Measurements from ENCODE around the gene SYNPO2. TPM values are rescaled to one million over a fixed set of nuclear protein-coding genes. Genes with fewer than 3 reads are reported as not detected.
"Not testable (repeated sequence)": the region's sequence is repeated elsewhere in the genome, so short reads cannot be mapped to it uniquely, and the experiment has no call there.

SYNPO2 gene
- polyA plus RNA-seq, 1 donor: 162 TPM

DNA sequence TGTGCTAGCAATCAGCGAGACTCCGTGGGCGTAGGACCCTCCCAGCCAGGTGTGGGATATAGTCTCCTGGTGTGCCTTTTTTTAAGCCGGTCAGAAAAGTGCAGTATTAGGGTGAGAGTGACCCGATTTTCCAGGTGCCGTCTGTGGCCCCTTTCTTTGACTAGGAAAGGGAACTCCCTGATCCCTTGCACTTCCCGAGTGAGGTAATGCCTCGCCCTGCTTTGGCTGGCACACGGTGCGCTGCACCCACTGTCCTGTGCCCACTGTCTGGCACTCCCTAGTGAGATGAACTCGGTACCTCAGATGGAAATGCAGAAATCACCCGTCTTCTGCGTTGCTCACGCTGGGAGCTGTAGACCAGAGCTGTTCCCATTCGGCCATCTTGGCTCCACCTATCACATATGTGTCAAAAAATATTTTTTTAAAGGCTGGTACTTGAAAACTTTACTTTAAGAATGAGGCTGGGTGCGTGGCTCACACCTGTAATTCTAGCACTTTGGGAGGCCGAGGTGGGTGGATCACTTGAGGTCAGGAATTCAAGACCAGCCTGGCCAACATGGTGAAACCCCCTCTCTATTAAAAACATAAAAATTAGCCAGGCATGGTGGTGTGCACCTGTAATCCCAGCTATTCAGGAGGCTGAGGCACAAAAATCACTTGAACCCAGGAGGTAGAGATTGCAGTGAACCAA is 179.2 kb downstream of the SYNPO2 start:
- not testable (repeated sequence) for DNase-seq (ENCODE audit: low read depth)

GRCh38 chr4:119068529-119068962 is 179.9 kb downstream of the SYNPO2 start:
- no peak for DNase-seq (ENCODE audit: low read depth)

DNA sequence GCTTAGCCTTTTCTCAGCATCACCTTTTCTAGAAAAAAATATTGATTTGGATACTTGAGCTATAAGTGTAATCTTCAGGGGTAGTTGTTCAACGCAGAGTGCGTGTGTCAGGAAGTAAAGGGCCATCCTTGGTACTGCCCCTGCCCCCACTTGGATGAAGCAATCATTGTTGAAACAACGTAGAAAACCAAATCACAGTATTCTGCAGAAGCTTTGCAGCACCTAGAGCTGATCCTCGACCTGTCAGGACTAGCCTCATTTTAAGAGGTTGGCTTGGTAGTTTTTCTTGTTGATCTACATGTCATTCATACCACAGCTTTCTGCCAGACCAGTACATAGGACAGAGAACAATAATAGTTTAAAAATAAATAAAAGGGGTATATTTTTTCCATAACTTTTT is 181.6 kb downstream of the SYNPO2 start:
- DNase-seq (ENCODE audit: low read depth): no peak

GRCh38 chr4:119080721-119081541 is 192.3 kb downstream of the SYNPO2 start:
- no peak for DNase-seq (ENCODE audit: low read depth)

- no peak for DNase-seq (ENCODE audit: low read depth)
These were observed 192.8 kb downstream of the SYNPO2 start for GRCh38 chr4:119081542-119081859.

- DNase-seq (ENCODE audit: low read depth): no peak
These were observed 193.3 kb downstream of the SYNPO2 start for GRCh38 chr4:119081943-119082342.

DNA sequence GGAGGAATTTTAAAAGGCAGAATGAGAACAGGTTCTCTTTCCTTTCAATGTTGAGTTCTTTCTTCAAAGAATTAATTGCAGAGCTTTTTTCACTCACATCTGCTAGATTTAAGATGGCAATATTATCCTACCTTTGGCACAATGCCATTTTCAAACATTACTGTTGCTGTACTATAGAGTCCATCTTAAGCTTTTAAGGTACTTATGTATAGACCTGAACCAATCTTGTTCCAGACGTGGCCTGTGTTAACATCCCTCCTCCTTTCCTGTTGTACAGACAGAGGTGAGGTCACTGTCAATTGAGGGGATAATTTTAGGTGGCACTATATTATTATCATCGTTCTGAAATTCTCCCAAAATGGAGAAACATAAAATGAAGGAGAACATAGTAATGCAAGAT is 194.0 kb downstream of the SYNPO2 start:
- DNase-seq (ENCODE audit: low read depth): no peak

DNA sequence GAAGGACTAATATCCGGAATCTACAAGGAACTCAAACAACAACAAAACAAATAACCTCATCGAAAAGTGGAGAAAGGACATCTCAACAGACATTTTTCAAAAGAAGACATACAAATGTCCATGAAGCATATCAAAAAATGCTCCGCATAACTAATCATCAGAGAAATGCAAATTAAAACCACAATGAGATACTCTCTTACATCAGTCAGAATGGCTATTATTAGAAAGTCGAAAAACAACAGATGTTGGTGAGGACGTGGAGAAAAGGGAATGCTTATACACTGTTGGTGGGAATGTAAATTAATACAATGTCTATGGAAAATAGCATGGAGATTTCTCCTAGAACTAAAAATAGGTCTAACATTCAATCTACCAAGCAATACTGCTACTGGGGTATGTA is 195.9 kb downstream of the SYNPO2 start:
- DNase-seq (ENCODE audit: low read depth): no peak

DNA sequence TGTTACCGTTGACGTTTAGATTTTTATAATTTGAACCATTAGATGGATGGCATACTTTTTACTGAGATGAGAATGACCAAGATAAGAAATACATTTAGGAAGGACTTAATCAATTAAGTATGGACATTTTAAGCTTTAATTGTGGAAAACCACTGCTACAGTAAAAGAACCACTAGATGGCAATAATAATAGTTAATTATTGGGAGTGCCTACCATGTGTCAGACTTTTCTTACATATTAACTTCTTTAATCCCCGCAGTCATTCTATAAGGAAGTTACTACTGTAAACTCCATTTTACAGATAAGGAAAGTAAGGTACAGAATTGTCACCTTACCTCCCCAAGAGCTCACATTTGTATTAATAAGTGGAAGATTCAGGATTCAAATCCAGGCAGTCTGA is 198.5 kb downstream of the SYNPO2 start:
- DNase-seq (ENCODE audit: low read depth): no peak

- no peak for DNase-seq (ENCODE audit: low read depth)
These were observed 199.0 kb downstream of the SYNPO2 start for GRCh38 chr4:119087656-119088055.

- no peak for DNase-seq (ENCODE audit: low read depth)
These were observed 204.6 kb downstream of the SYNPO2 start for GRCh38 chr4:119093042-119093827.

DNA sequence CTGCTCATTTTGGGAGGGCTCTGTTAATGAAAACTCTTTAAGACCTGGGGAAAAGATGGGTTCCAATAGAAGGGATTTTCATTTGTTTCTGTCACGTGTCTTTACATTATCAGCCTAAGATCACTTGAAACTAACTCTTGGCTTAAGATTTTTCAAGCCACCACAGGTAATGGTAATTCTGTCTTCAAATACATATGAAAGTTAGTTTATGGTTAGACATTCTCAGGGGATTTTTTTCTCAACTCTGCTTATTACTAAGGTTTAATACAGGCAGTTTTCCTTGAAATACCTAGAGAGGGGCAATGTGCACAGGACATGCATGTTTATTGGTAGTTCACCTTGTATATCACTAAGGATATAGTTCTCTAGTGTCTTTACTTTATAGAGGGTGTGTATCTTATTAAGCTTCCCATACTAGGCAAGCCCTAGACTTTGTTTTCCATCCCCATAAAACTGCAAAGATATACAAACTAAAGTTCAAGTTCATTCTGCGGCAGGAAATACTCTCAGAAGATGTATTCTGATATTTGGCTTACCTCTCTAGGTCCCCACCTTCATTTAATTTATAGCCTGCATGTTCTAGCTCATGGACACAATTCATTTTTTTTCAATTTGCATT is 208.7 kb downstream of the SYNPO2 start:
- DNase-seq (ENCODE audit: low read depth): no peak

DNA sequence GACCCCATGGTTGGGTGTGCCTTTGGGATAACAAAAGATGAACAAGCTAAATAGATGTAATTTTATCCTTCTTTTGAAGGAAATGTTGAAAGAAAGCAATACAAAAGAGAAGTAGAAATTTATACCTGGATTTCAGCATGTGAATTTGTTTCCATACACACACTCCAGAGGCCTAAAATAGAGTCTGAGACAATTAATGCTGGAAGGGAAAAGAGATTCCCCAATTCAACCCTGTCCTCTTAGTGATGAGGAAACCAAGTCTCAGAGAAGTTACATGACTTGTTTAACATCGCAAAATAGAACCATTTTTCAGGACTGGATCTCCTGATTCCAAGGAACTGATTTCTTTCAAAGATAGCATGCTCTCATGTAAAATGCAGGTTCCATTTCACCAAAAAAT is 209.7 kb downstream of the SYNPO2 start:
- no peak for DNase-seq (ENCODE audit: low read depth)

DNA sequence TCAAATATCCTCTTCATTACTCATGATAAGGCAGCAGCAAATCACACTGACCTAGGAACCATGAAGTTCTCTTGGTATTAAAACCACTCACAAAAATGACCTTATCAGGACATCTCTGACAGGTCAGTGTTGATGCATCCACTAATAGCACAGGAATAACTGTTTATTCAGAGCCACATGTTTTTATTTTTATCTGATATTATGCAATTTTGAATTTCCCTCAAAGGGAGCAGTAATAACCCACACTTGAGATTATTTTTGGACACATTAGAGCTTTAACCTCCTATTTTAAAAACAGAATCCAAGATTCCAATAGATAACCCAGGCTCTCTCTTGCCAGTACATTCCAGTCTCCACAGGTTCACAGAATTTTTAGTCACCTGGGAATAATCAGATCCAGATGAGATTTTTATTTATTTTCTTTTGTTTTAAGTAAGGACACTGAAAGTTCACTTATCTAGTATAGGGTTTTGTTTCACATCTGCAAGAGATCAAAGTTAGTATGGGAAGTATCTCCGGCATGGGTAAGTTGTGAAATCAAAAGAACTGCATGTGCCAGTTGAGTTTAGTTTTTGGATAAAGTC is 210.7 kb downstream of the SYNPO2 start:
- no peak for DNase-seq (ENCODE audit: low read depth)

- no peak for DNase-seq (ENCODE audit: low read depth)
These were observed 212.0 kb downstream of the SYNPO2 start for GRCh38 chr4:119100655-119101054.

- DNase-seq (ENCODE audit: low read depth): no peak
These were observed 214.6 kb downstream of the SYNPO2 start for GRCh38 chr4:119103263-119103662.

DNA sequence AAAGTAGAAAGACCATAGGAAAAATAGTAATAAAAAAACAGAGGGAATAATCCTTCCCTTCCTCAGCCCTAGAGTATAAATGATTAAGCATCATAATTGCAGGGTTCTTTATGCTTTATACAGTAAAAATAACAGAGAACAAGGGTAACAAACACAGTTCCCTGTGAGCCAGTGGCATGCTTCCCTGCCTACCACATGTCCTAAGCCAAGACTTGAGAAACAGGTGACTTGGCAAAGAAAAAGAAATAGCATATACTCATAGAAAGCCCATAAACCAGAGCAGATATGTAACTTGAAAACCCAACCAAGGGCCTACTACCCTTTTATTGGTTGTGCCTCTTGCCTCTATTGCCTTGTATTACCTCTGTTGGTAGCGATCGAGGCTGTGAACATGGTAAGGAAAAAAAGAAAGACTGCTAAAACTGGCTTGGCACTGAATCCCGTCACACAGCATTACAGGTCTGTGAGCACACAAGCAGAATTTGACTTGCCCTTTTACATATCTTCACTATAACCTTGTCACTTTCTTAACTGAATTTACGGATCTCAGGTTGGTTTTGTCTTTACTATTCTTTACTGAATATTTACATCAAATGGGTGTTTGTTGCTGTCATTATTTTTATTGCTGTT is 216.1 kb downstream of the SYNPO2 start:
- DNase-seq (ENCODE audit: low read depth): no peak

- DNase-seq (ENCODE audit: low read depth): no peak
These were observed 217.0 kb downstream of the SYNPO2 start for GRCh38 chr4:119105605-119106004.

- DNase-seq (ENCODE audit: low read depth): no peak
These were observed 217.7 kb downstream of the SYNPO2 start for GRCh38 chr4:119106036-119107000.

GRCh38 chr4:119110121-119110520 is 221.5 kb downstream of the SYNPO2 start:
- no peak for DNase-seq (ENCODE audit: low read depth)

Data from forelimb muscle (tissue), 1 donor.